Heart right ventricle (tissue), 16 donors: ENCODE results near the gene WIPF1. TPM values are rescaled to one million over a fixed set of nuclear protein-coding genes. Genes with fewer than 3 reads are reported as not detected.

ENCODE experiments used
- ATAC-seq, 8 donors: fragments of 200-7000 bp; cut with Tn5 transposase; one replicate each; pipeline ENCODE4 v1.9.1; 2020; ENCODE audit warnings: mild to moderate bottlenecking in 8 of 8, moderate library complexity in 8 of 8, moderate number of reproducible peaks in 1 of 8
- DNase-seq, 2 donors: peaks; one replicate each; pipeline ENCODE4 v3.0.0-alpha.2; 2020
- H3K27ac ChIP-seq, 10 donors: fragments of 200-600 bp; sonication (generic) in 2 of 10; one replicate each; pipeline versions ENCODE4 v1.5.0 to v1.8.0; 2020 to 2022; ENCODE audit warnings: mild to moderate bottlenecking in 3 of 10
- H3K27me3 ChIP-seq, 7 donors: fragments of 200-600 bp; one replicate each; pipeline ENCODE4 v1.8.0; 2021 to 2022; ENCODE audit warnings: mild to moderate bottlenecking in 2 of 7
- H3K36me3 ChIP-seq, 9 donors: fragments of 200-600 bp; sonication (generic) in 1 of 9; one replicate each; pipeline versions ENCODE4 v1.5.0 to v1.8.0; 2020 to 2022; ENCODE audit warnings: mild to moderate bottlenecking in 2 of 9
- H3K4me1 ChIP-seq, 9 donors: fragments of 200-600 bp; sonication (generic) in 1 of 9; one replicate each; pipeline versions ENCODE4 v1.5.0 to v1.8.0; 2020 to 2022; ENCODE audit warnings: mild to moderate bottlenecking in 4 of 9
- H3K4me3 ChIP-seq, 10 donors: fragments of 200-600 bp; sonication (generic) in 2 of 10; one replicate each; pipeline versions ENCODE4 v1.5.0 to v1.8.0; 2020 to 2022; ENCODE audit warnings: mild to moderate bottlenecking in 7 of 10, moderate library complexity in 2 of 10
- H3K9me3 ChIP-seq, 11 donors: fragments of 200-600 bp in 10 of 11; sonication (generic) in 2 of 11; one replicate each; pipeline versions ENCODE4 v1.5.0 to v1.8.0; 2013 to 2022; ENCODE audit warnings: mild to moderate bottlenecking in 2 of 11, control low read depth in 1 of 11, moderate library complexity in 1 of 11
- WGBS, 2 donors: extraction: QIAGEN DNeasy Blood & Tissue Kit; methylation state at CpG; one replicate each; pipeline ENCODE4 v1.1.7; 2013; ENCODE audit warnings: inconsistent platforms in 1 of 2; 5-methylcytosine and 5-hydroxymethylcytosine counted together
- intact Hi-C, 10 donors: fragments of 100-400 bp; cut with DNase I; formaldehyde crosslinking; loops; one replicate each; pipeline versions ENCODE4 v1.11.1 to v1.14.2; 2022
- polyA plus RNA-seq, 2 donors: library from polyadenylated mRNA; stranded (reverse); fragments of 200-250 nt; gene quantifications; one replicate each; pipeline ENCODE4 v1.2.3, GENCODE V29; 2013
- total RNA-seq, 10 donors: library from RNA; stranded (reverse); fragmentation: NEBNext Ultra II Directional in 3 of 10; extraction: Animal tissue kit (Norgen Biotek cat#: 25700) in 3 of 10; gene quantifications; one replicate each; pipeline versions ENCODE4 v1.2.1 to v1.2.4, GENCODE V29; 2021 to 2023
- TF ChIP-seq, protein P1 (sequence below), 9 donors: fragments of 200-600 bp; sonication (generic) in 2 of 9; IDR thresholded peaks; one replicate each; pipeline versions ENCODE4 v1.5.0 to v1.8.0; 2021 to 2022; ENCODE audit warnings: antibody characterized with exemption in 9 of 9, mild to moderate bottlenecking in 5 of 9, moderate library complexity in 1 of 9
- donor health status: Arrhythmogenic right ventricular cardiomyopathy.
- donor health status: ischemic (EF 13 %, LVEDD 7.1; RV severe dilation, severe dysfunction).
- donor health status: healthy with polysubstance abuse.
- donor health status: DM: no; HTN: yes; CAD: no.
- donor health status: DM: no; HTN: no; CAD: no.
- donor health status: ischemic (EF 25% LVEDD 6.9; RV normal size, moderate dysfunction).
- donor health status: ischemic (EF 25% LVEDD 5.7; RV mildly dilated, moderate dysfunction).
- donor health status: healthy.
- donor health status: DM: yes; HTN: yes; CAD: no.
- donor health status: Ischemic cardiomyopathy.
- donor health status: ischemic (EF 35%, LVEDD 5.7; RV mildly dilated, moderate dysfunction).
- donor health status: nonischemic (EF 11% LVEDD 7.7; RV severe dilation, severe dysfunction).
- donor health status: DM: yes; HTN: yes; CAD: no.
- donor health status: PGD.
- donor health status: ischemic (EF 29% LVEDD 5.4; RV normal size, mild dysfunction).
- donor health status: nonischemic (EF 23%, LVEDD 6.1; RV moderate dilation, normal function).

WIPF1 gene
- total and polyA plus RNA-seq, 12 donors, result 9.1 to 48.1 (median 15.6) TPM

DNA sequence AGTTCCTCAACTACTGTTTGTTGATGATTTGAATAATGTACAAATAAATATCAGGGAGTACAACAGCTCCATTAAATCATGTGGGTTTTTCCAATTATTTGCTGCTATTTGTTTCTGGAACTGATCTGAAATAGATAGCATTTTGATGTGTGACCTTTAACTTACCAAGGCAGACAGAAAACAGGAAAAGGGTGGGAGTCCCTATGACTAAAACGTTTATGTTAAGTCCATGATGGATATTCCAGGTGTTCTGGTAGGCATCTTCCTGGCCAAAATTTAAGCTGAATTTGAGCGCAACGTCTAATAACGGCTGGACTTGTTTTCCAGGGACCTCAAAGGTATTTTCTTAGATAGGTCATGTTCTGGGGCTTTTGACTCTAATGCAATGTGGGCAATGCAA lies 41.6 kb downstream of the WIPF1 start:
- Histone ChIP-seq H3K4me3 (no peak overlapping the region), H3K27me3 (no peaks in the 10 kb centered on the region), H3K4me1 (peaks cover 0 to 35% (median 16%) of the 10 kb centered on the region in 9 donors), H3K36me3 (peaks cover 0 to 31% (median 0%) of the 10 kb centered on the region in 9 donors), H3K9me3 (peaks cover 0 to 4% (median 0%) of the 10 kb centered on the region in 11 donors), H3K27ac (peak overlapping the region in 6 of 10 donors; percentile 1 to 68 (median 47))
- DNase-seq, result no peak
- intact Hi-C loops, result no loop called here
- TF ChIP-seq, protein P1, sequence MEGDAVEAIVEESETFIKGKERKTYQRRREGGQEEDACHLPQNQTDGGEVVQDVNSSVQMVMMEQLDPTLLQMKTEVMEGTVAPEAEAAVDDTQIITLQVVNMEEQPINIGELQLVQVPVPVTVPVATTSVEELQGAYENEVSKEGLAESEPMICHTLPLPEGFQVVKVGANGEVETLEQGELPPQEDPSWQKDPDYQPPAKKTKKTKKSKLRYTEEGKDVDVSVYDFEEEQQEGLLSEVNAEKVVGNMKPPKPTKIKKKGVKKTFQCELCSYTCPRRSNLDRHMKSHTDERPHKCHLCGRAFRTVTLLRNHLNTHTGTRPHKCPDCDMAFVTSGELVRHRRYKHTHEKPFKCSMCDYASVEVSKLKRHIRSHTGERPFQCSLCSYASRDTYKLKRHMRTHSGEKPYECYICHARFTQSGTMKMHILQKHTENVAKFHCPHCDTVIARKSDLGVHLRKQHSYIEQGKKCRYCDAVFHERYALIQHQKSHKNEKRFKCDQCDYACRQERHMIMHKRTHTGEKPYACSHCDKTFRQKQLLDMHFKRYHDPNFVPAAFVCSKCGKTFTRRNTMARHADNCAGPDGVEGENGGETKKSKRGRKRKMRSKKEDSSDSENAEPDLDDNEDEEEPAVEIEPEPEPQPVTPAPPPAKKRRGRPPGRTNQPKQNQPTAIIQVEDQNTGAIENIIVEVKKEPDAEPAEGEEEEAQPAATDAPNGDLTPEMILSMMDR (IDR thresholded peaks at IDR 0.05), result no peak
- ATAC-seq, result peak in 2 of 8 donors; percentile 21 to 56
- WGBS, 2 donors, result 51 to 67% methylated on average over 4 of the region's 4 CpGs

DNA sequence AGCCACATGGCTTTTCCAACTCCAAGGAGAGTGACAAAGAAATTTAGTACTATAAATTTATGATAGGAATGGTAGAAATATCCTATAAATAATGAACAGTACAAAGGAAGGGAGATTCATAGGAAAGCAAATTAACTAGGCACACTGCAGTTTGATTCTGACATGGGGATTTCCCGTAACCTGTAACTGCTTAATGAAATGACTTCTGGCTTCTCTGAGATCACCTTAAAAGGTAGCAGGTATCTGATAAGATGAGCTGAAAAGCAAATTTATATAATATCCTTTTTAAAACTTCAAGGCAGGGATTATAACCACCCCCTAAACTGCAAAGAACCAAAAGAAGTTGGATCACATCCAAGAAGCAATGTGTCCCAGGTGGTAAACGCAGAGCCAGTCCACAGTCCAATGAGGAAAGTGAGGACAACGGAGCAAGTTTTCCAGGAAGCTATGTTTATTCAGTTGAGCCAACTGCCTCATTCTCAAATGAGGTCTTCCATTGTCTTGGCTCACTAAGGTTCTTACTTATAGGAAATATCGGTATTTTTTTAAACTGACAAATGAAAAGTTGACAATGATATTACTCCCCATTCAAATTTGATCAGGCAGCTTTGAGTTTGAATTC lies 43.0 kb downstream of the WIPF1 start:
- H3K27ac ChIP-seq, result peak overlapping the region in 4 of 10 donors; percentile 15 to 68 (median 48)
- no peaks in the 10 kb centered on the region for H3K27me3 ChIP-seq
- ATAC-seq (no peak), DNase-seq (no peak)
- H3K4me3 ChIP-seq, result no peak overlapping the region
- WGBS, 2 donors, result 66 to 69% methylated on average over 4 of the region's 4 CpGs
- peaks cover 0 to 4% (median 0%) of the 10 kb centered on the region in 11 donors for H3K9me3 ChIP-seq
- H3K4me1 ChIP-seq, result peaks cover 0 to 29% (median 8%) of the 10 kb centered on the region in 9 donors
- TF ChIP-seq, protein P1 (IDR thresholded peaks at IDR 0.05), result no peak
- intact Hi-C loops, result no loop called here
- H3K36me3 ChIP-seq, result peaks cover 0 to 19% (median 0%) of the 10 kb centered on the region in 9 donors

DNA sequence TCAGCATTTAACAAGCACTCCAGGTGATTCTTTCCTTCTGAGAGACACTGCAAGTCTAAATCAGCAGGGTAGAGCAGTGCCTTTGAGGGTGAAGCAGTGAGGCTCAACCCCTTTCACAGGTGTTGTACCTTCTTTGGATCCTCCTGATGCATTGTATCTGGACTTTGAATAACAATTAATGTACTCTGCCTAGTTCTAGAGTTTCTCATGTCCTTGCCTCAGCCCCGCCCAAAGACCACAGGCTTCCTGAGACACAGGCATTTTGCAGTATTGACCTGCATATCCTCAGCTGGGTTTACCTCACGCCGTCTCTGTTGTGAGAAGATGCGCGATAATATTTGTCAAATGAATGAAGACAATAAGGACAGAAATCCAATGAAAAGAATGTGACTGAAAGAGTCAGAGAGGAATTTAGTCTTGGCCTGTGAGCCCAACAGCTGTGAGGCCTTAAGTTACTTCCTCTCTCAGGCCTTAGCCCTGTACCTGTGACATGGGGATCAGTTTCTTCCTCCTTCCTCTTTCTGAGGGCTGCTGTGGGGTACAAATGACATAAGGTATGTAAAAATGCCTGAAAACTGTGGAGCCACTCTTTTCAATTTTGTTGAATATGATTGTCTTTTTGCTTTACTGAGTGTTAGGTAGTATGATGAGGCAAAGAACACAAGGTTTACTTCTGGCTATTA lies 43.7 kb downstream of the WIPF1 start:
- intact Hi-C loops, result no loop called here
- no peak overlapping the region for H3K4me3 ChIP-seq
- H3K4me1 ChIP-seq, result peaks cover 0 to 29% (median 8%) of the 10 kb centered on the region in 9 donors
- peaks cover 0 to 12% (median 0%) of the 10 kb centered on the region in 9 donors for H3K36me3 ChIP-seq
- peak overlapping the region in 1 of 10 donors; percentile 41 for H3K27ac ChIP-seq
- DNase-seq, result no peak
- no peaks in the 10 kb centered on the region for H3K27me3 ChIP-seq
- peaks cover 0 to 4% (median 0%) of the 10 kb centered on the region in 11 donors for H3K9me3 ChIP-seq
- ATAC-seq, result no peak
- TF ChIP-seq, protein P1 (IDR thresholded peaks at IDR 0.05), result no peak
- 76 to 96% methylated on average over 5 of the region's 5 CpGs for WGBS, 2 donors

DNA sequence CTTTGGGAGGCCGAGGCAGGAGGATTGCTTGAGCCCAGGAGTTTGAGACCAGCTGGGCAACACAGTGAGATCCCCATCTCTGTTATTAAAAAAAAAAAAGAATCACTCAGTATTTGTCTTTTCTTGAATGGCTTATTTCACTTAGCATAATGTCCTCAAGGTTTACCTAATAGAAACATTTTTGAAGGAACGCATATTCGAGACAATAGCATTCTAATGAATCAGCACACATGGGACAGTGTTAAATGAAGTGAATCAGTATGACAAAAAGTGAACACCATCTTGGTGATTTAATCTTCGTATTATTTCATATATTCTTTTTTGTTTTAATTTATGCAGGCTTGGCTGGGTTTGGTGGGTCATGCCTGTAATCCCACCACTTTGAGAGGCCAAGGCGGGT lies 44.7 kb downstream of the WIPF1 start:
- Histone ChIP-seq H3K36me3 (peaks cover 0 to 2% (median 0%) of the 10 kb centered on the region in 9 donors), H3K27ac (no peak overlapping the region), H3K27me3 (no peaks in the 10 kb centered on the region), H3K4me3 (no peak overlapping the region), H3K4me1 (peaks cover 0 to 29% (median 8%) of the 10 kb centered on the region in 9 donors), H3K9me3 (peaks cover 0 to 4% (median 0%) of the 10 kb centered on the region in 11 donors)
- intact Hi-C loops, result no loop called here
- ATAC-seq, result no peak
- DNase-seq, result no peak
- TF ChIP-seq, protein P1 (IDR thresholded peaks at IDR 0.05), result no peak
- 95 to 97% methylated on average over 5 of the region's 5 CpGs for WGBS, 2 donors
